Endometrium (tissue), 2 donors: ENCODE results near the gene GNAZ.
"Not testable (repeated sequence)": the region's sequence is repeated elsewhere in the genome, so short reads cannot be mapped to it uniquely, and the experiment has no call there.

ENCODE experiments used
- FAIRE-seq: peaks from 2 replicates; lab custom pipeline; 2012; peaks lifted over from hg19 to GRCh38; lab: Jason Lieb, UNC
- donor health status: control.
- donor health status: control.

GNAZ gene

DNA sequence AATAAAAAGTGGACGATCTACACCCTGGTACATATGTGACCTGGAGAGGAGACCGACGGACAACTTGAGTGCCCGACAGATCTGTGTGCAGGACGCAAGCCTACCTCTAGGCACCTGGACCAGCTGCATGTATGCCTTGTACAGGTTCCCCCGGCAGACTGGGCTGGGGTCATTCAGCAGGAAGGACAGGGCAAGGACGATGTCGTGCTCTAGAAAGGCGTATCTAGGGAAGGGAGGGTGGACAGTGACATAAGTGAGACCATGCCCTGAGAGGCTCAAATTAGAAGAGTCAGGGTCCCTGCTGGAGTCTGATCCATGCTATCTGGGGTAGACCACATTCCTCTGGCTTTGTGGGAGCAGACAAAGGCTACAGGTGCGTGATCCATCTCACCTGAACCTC lies 63.6 kb downstream of the GNAZ start:
- FAIRE-seq = no peak

- FAIRE-seq = not testable (repeated sequence)
Observed at GRCh38 chr22:23136991-23137390, 66.7 kb downstream of the GNAZ start.

GRCh38 chr22:23137468-23137867 lies 67.1 kb downstream of the GNAZ start:
- no peak for FAIRE-seq

- no peak for FAIRE-seq
Observed at GRCh38 chr22:23137905-23138561, 67.7 kb downstream of the GNAZ start.

DNA sequence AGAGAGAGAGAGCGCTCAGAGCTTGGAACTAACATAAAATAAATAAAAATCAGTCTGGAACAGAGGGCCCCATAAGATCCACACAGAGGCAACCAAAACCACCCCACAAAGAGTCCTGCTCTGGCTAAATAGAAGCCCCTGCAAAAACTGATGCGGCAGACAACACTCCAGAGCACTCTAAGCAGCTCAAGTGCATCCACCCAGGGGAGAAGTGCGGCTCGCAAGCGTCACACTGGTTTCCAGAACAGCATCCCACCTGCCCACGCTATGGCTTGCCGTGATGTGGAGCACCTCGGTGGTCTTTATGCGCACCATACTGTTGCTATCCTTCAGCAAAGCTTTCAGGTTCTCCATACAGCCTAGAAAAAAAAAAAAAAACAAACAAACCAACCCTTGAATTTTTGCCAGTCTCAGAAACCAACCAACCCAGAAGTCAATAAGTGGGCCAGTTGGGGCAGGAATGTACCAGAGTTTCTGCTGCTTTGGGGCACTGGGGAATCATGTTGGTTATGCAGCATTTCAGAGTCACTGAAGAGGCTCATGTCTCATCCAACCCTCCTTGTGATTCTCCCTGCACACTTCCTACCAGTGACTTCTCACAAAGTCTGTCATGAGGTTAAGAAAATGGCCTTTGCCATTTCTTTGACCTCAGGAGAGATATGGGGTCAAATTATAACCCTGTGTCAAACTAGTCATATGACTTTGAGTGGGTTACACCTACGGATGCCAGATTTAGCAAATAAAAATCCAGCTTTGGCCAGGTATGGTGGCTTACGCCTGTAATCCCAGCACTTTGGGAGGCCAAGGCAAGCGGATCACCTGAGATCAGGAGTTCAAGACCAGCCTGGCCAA lies 68.5 kb downstream of the GNAZ start:
- FAIRE-seq = no peak

- no peak for FAIRE-seq
Observed at GRCh38 chr22:23140385-23140784, 70.1 kb downstream of the GNAZ start.

- FAIRE-seq = no peak
Observed at GRCh38 chr22:23142546-23143105, 72.3 kb downstream of the GNAZ start.

DNA sequence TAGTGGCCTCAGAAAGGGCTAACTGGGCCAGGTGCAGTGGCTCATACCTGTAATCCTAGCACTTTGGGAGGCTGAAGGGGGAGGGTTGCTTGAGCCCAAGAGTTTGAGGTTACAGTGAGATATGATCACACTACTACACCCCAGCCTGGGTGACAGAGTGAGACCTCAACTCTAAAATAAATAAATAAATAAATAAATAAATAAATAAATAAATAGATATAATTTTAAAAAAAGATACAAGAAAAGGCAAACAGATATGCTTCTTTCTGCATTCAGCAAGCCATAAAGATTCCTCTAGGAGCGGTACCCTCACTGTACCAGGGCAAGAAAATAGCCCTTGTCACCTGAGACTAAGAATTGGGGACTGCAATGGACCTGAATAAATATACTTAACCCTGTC lies 72.8 kb downstream of the GNAZ start:
- no peak for FAIRE-seq

- FAIRE-seq = no peak
Observed at GRCh38 chr22:23144432-23144831, 74.1 kb downstream of the GNAZ start.

- no peak for FAIRE-seq
Observed at GRCh38 chr22:23144932-23145877, 74.9 kb downstream of the GNAZ start, which contains the start of gene RAB36. RAB36 (plus strand) TSS chr22:23145477; CDS start chr22:23146617, 1,140 bp downstream.

- no peak for FAIRE-seq
Observed at GRCh38 chr22:23145878-23146470, 75.7 kb downstream of the GNAZ start.

GRCh38 chr22:23146478-23147205 lies 76.3 kb downstream of the GNAZ start:
- FAIRE-seq = no peak

GRCh38 chr22:23147617-23148387 lies 77.5 kb downstream of the GNAZ start:
- FAIRE-seq = no peak

DNA sequence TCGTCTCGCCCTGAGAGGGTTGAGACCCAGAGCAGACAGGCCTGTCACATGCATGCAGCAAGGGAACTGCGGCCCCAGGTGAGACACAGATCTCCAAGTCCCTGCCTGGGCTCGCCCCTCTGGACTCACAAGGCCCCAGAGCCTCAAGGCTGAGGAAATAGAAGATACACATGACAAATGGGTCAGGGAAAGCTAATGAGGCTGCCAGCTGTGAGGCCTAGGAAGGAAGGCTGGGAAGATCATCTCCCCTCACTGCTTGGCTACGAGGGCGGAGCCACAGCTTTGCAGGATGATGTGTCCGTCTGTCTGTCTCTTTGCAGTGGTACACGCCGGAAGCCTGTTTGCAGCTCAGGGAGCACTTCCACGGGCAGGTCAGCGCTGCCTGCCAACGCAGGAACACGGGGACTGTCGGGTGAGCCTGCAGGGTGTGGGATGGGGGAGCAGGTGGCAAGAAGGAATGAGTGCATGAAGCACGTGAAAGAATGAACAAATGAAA lies 79.5 kb downstream of the GNAZ start:
- FAIRE-seq = no peak

GRCh38 chr22:23150762-23151161 lies 80.4 kb downstream of the GNAZ start:
- FAIRE-seq = no peak

DNA sequence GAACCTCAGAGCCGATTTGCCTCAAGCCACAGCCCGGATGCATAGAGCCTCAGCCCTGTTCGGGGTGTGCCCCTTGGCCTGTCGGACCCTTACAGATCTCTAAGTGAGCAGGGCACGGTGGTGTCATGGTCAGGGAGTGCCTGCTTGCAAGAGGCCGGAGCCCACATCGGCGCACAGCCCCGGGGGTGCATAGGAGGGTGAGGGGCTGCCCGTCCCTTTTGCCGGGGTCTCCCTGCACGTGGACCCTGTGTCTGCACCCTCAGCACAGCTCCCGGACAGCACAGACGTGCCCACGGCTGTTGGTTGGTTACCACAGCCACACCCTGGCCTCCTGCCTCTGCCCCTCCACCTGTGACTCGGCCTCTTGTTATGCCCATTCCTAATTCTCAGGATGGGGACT lies 81.5 kb downstream of the GNAZ start:
- FAIRE-seq = no peak

DNA sequence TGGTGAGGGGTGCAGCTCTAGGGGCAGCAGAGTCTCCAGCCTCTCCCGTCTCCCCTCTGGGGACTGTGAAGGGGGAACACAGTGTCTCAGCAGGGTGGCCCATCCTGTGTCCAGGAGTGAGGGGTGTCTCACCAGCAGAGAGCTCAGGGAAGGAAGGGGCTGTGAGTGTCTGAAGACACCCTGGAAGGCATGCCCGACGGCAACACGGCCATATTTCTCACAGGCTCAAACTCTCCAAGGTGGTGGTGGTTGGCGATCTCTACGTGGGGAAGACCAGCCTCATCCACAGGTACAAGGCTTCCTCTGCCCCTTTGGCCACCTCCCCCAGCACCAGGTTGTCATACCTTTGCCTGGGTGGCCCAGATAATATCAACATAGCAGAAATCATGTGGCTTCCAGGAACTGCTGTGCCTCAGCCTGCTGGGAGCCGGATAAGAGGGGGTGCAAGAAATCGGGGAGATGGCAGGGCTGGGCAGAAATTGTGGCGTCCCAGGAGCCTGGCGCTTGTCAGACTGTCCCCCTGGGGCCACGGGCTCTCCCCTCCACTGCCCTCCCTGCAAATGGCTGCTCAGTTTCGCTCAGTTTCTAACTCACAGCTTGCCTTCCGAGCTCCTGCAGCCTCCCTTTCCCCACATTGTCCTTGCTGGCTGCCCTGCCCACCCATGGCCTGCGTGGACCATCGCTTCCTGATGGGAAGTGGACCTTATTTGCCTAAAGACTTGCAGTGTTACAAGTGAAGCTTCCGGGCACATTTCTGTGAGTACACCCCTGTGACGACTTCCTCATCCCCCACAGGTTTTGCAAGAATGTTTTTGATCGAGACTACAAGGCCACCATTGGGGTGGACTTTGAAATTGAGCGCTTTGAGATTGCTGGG lies 82.2 kb downstream of the GNAZ start:
- no peak for FAIRE-seq

DNA sequence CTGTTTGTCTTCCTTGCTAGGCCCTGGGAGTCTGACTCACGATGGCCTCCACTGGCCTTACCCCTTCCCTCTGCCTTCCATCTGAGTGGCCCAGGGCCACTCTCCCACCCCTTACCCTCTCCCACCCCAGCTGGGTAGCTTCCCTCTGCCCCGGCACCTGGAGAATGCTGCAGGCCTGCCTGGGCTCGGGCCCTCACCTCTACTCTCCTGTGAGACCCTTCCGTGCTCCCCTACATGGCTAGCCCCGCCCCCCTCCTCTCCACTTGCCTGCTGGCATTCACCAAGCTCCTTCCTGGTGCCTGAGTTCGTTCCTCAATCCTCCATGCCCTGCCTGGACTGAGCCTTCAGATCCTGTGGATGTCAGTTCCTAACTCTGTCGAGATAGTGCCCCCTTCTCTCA lies 83.7 kb downstream of the GNAZ start:
- no peak for FAIRE-seq

DNA sequence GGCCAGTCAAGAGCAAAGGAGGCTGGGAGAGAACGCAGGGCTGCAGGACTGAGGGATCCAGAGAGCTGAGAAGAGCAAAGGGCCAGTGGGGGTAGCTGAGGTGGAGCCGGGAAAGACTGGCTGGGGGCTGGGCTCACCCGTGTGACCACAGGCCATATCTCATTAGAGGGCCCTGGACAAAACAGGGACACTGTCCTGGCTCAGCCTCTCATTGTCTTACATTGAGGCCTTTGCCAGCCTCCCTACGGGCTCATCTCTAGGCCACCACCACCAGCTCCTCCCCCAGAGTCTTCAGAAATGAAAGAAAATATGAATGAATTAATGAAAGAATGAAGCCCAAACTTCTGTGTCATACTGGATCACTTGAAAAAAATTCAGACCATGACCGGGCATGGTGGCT lies 84.1 kb downstream of the GNAZ start:
- FAIRE-seq = no peak
